Activated naive CD8-positive, alpha-beta T cell treated with anti-CD3 and anti-CD28 coated beads for 36 hours (primary cell): ENCODE results near the gene EVA1A. TPM values are rescaled to one million over a fixed set of nuclear protein-coding genes. Genes with fewer than 3 reads are reported as not detected.
"Not testable (repeated sequence)": the region's sequence is repeated elsewhere in the genome, so short reads cannot be mapped to it uniquely, and the experiment has no call there.

ENCODE experiments used
- DNase-seq: peaks from one replicate; pipeline ENCODE4 v3.0.0; 2021
- H3K27ac Mint-ChIP-seq: one replicate; pipeline ENCODE4 v1.8.0; 2022; ENCODE audit warnings: mild to moderate bottlenecking, moderate library complexity, mixed read lengths
- H3K27me3 Mint-ChIP-seq: one replicate; pipeline ENCODE4 v1.8.0; 2022; ENCODE audit warnings: mild to moderate bottlenecking, mixed read lengths
- H3K36me3 Mint-ChIP-seq: one replicate; pipeline ENCODE4 v1.8.0; 2021; ENCODE audit warnings: mild to moderate bottlenecking, mixed read lengths
- H3K4me1 Mint-ChIP-seq: one replicate; pipeline ENCODE4 v1.8.0; 2021; ENCODE audit warnings: mixed read lengths
- H3K4me3 Mint-ChIP-seq: one replicate; pipeline ENCODE4 v1.8.0; 2022; ENCODE audit warnings: mild to moderate bottlenecking, moderate library complexity, mixed read lengths
- H3K9me3 Mint-ChIP-seq: one replicate; pipeline ENCODE4 v1.8.0; 2022; ENCODE audit warnings: mixed read lengths
- total RNA-seq, 2 experiments: library from RNA; stranded (reverse); gene quantifications; one replicate each; pipeline ENCODE4 v1.2.3, GENCODE V29; 2021

Gene EVA1A
- total RNA-seq, 2 experiments from 2014 or later: 0.23 to 0.36 TPM

- Mint-ChIP-seq H3K4me1 (no peaks in the 10 kb centered on the region), H3K4me3 (no peak overlapping the region), H3K27me3 (peaks cover 10% of the 10 kb centered on the region), H3K27ac (no peak overlapping the region), H3K9me3 (peaks cover 10% of the 10 kb centered on the region), H3K36me3 (peaks cover 2% of the 10 kb centered on the region)
- DNase-seq: no peak
These were observed 54.5 kb downstream of the EVA1A start for GRCh38 chr2:75506101-75506697.

- Mint-ChIP-seq H3K36me3 (peaks cover 2% of the 10 kb centered on the region), H3K27me3 (peaks cover 10% of the 10 kb centered on the region), H3K9me3 (peaks cover 10% of the 10 kb centered on the region), H3K27ac (no peak overlapping the region), H3K4me3 (no peak overlapping the region), H3K4me1 (no peaks in the 10 kb centered on the region)
- no peak for DNase-seq
These were observed 55.7 kb downstream of the EVA1A start for GRCh38 chr2:75505012-75505411.

DNA sequence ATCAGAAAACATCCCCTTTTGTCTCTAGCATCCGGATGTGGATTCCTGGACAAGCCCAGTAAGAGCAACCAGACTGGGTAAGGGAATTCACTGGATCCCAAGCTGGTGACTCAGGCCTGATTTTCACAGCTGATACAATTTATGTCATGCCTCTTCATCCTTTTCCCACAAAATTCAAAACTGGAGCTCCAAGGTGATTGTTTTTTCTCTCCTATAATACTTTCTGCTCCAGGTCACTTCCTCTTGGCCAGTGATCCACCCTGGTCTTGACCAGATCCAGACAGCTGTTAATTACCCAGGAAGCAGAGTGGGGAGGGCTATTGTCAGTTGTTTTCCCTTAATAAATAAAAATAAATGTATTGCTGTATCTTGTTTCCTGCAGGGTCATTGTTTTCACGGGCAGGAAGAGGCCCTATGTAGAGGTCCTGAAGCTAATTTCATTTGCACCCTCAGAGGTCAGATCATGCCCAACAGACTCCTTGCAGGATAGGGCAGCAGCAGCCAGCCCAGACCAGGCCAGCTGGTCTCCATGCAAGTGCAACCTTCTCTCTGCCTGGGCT is 57.6 kb downstream of the EVA1A start:
- Mint-ChIP-seq H3K27ac (no peak overlapping the region), H3K4me3 (no peak overlapping the region), H3K27me3 (no peaks in the 10 kb centered on the region), H3K4me1 (no peaks in the 10 kb centered on the region), H3K36me3 (no peaks in the 10 kb centered on the region), H3K9me3 (peaks cover 3% of the 10 kb centered on the region)
- DNase-seq: no peak

GRCh38 chr2:75500633-75501032 is 60.1 kb downstream of the EVA1A start:
- no peak overlapping the region for H3K4me3 Mint-ChIP-seq
- H3K36me3 Mint-ChIP-seq: no peaks in the 10 kb centered on the region
- H3K4me1 Mint-ChIP-seq: no peaks in the 10 kb centered on the region
- DNase-seq: no peak
- no peaks in the 10 kb centered on the region for H3K9me3 Mint-ChIP-seq
- H3K27me3 Mint-ChIP-seq: no peaks in the 10 kb centered on the region
- H3K27ac Mint-ChIP-seq: no peak overlapping the region

DNA sequence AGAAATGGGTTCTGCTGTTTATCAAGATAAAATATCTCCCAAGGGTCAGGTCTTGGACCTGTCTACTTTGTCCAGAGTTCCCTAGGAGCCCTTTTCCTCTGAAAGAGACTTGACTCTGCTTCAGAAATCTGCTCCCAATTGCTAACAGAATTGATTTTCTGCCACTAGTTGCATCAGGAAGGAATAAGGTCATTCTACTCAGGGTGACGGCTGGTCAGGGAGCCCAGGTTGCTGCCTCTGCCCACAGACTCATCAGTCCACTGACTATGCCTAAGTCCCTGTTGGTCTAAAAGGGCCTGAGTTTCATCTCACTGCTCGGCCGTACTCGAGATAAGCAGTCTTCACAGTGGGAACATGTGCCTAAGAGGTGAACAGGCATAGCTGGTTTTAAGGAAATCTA is 61.2 kb downstream of the EVA1A start:
- Mint-ChIP-seq H3K4me3 (no peak overlapping the region), H3K9me3 (no peaks in the 10 kb centered on the region), H3K27ac (no peak overlapping the region)

DNA sequence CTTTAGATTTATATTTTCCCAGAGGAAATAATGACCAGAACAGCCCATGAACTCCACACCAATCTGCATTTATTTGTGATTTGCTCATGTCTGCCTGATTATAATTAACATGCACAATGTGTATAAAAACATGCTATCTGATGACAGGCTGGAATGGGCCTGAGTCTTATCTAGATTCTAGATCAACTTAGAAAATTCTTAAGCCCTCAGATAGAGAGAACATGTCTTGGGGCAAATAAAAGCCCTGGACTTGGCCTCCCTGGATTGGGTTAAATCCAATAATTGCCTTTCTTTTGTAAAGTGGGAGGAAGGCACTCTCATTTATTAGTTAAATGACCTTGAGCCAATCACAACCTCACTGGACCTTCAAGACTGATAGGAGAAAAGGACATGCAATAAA is 61.8 kb downstream of the EVA1A start:
- H3K4me1 Mint-ChIP-seq: no peaks in the 10 kb centered on the region
- no peak overlapping the region for H3K27ac Mint-ChIP-seq
- no peaks in the 10 kb centered on the region for H3K9me3 Mint-ChIP-seq
- H3K27me3 Mint-ChIP-seq: no peaks in the 10 kb centered on the region
- DNase-seq: no peak
- no peaks in the 10 kb centered on the region for H3K36me3 Mint-ChIP-seq
- H3K4me3 Mint-ChIP-seq: no peak overlapping the region

More for the DNA sequence above, 61.2 kb downstream of the EVA1A start:
- Mint-ChIP-seq H3K36me3 (no peaks in the 10 kb centered on the region), H3K27me3 (no peaks in the 10 kb centered on the region), H3K4me1 (no peaks in the 10 kb centered on the region)
- DNase-seq: no peak

- Mint-ChIP-seq H3K36me3 (peaks cover 2% of the 10 kb centered on the region), H3K9me3 (no peaks in the 10 kb centered on the region), H3K27me3 (no peaks in the 10 kb centered on the region), H3K4me3 (no peak overlapping the region), H3K4me1 (no peaks in the 10 kb centered on the region), H3K27ac (no peak overlapping the region)
- DNase-seq: no peak
These were observed 63.5 kb downstream of the EVA1A start for GRCh38 chr2:75497256-75497655.

DNA sequence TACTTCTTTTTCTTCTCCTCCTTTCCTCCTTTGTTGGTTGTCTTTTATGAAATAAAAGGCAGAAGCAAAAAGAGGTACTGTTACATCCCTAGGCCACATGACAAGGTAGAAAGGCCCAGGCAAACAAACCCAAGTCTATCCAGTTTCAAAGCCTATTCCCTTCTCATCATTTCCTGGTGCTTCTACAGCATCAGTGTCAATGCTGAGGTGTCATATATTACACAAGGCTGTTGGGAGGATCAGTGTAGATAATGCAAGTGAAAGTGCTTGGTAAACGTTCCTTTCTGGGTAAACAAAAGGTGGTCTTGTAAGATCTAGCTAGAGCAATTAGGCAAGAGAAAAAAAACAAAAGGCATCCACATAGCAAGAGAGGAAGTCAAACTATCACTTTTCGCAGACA is 64.9 kb downstream of the EVA1A start:
- Mint-ChIP-seq H3K4me1 (no peaks in the 10 kb centered on the region), H3K27ac (no peak overlapping the region), H3K36me3 (peaks cover 2% of the 10 kb centered on the region), H3K27me3 (no peaks in the 10 kb centered on the region), H3K9me3 (no peaks in the 10 kb centered on the region), H3K4me3 (no peak overlapping the region)
- no peak for DNase-seq

- Mint-ChIP-seq H3K9me3 (no peaks in the 10 kb centered on the region), H3K4me1 (no peaks in the 10 kb centered on the region), H3K27ac (no peak overlapping the region), H3K36me3 (peaks cover 2% of the 10 kb centered on the region), H3K27me3 (no peaks in the 10 kb centered on the region), H3K4me3 (no peak overlapping the region)
- no peak for DNase-seq
These were observed 66.5 kb downstream of the EVA1A start for GRCh38 chr2:75494137-75494769.

DNA sequence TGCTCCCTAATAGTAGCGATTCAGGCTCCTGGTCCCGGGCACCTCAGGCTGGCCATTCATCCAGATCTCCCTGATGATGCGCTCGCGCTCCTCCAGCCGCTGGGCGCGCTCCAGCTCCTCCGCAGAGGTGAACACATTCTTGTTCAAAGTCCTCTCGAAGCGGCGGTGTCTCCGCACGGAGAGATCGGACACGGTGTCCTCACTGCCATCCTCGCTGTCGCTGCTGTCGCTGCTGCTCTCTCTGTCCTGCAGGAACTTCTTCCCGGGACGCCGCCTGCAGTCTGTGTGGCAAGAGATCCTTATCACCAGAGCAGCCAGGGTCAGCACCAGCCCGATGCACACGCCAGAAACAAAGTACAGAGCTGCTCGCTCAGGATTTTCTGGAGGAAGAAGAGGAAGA is 67.5 kb downstream of the EVA1A start:
- H3K4me3 Mint-ChIP-seq: no peak overlapping the region
- no peaks in the 10 kb centered on the region for H3K9me3 Mint-ChIP-seq
- no peak overlapping the region for H3K27ac Mint-ChIP-seq
- H3K4me1 Mint-ChIP-seq: no peaks in the 10 kb centered on the region
- DNase-seq: no peak
- H3K27me3 Mint-ChIP-seq: peaks cover 5% of the 10 kb centered on the region
- H3K36me3 Mint-ChIP-seq: peaks cover 2% of the 10 kb centered on the region

DNA sequence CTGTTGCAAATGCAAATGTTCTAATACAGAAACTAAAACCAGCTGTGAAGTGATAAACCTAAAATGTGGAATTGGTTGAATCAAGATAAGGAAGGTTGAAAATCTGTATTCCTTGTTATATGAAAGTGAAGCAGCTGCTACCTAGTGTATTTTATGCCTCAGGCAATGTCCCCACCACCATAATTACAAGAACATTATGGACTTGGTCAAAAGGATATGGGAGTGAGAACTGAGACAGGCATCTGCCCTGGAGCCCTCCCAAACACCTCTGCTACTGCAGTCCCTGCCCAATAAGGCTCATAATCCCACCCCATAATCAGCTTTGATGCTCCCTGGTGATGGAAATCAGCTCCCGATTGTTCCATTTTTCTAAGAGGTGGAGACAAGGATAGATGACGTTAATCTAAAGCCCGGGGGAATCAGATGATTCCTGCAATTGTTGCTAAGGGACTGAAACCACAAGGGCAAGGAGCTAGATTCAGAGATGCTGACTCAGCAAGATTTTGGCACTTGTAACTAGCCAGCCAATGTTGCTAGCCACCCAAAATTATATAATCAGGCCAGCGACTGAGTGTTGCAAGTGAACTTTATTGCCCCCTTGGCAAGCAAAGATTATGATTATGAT is 69.5 kb downstream of the EVA1A start:
- H3K9me3 Mint-ChIP-seq: no peaks in the 10 kb centered on the region
- peaks cover 8% of the 10 kb centered on the region for H3K27me3 Mint-ChIP-seq
- H3K4me1 Mint-ChIP-seq: no peaks in the 10 kb centered on the region

DNA sequence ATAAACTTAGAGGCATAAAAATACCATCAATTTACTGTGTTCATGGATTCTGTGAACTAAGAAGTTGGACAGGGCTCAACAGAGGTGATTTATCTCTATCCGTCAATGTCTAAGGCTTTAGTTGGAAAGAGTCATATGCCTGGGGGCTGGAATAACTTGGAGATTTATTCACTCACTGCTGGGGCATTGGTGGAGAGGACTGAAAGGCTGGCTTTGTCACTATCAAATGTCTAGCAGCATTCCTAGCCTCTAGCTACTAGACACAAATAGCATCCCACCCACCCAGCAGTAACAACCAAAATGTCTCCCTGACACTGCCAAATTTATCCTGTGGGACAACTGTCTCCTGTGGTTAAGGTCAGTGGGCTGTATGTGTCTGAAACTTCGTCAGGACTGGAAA is 71.0 kb downstream of the EVA1A start:
- Mint-ChIP-seq H3K27me3 (peaks cover 15% of the 10 kb centered on the region), H3K9me3 (no peaks in the 10 kb centered on the region), H3K4me1 (no peaks in the 10 kb centered on the region), H3K27ac (no peak overlapping the region), H3K4me3 (no peak overlapping the region), H3K36me3 (peaks cover 2% of the 10 kb centered on the region)
- no peak for DNase-seq

More for the DNA sequence above, 69.5 kb downstream of the EVA1A start:
- no peak overlapping the region for H3K27ac Mint-ChIP-seq
- peaks cover 2% of the 10 kb centered on the region for H3K36me3 Mint-ChIP-seq
- DNase-seq: no peak
- no peak overlapping the region for H3K4me3 Mint-ChIP-seq

DNA sequence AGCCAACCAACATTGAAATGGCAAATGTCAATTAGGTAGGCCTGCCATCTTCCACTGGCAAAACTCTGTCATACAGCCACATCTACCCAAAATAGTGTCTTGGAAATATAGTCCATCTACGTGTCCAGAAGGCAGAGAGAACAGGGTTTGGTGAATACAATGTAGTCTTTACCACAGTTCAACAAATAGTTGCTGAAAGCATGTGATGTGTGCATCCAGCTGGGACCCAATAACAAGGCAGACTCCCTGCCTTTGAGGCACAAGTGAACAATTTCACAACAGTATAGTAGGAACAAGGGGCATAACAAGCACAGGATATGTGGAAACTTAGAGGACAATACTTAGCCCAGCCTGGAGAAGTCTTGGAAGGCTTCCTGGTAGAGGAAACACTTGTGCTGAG is 72.6 kb downstream of the EVA1A start:
- DNase-seq: no peak
- Mint-ChIP-seq H3K9me3 (no peaks in the 10 kb centered on the region), H3K27me3 (peaks cover 15% of the 10 kb centered on the region), H3K27ac (no peak overlapping the region), H3K36me3 (no peaks in the 10 kb centered on the region), H3K4me3 (no peak overlapping the region), H3K4me1 (no peaks in the 10 kb centered on the region)

DNA sequence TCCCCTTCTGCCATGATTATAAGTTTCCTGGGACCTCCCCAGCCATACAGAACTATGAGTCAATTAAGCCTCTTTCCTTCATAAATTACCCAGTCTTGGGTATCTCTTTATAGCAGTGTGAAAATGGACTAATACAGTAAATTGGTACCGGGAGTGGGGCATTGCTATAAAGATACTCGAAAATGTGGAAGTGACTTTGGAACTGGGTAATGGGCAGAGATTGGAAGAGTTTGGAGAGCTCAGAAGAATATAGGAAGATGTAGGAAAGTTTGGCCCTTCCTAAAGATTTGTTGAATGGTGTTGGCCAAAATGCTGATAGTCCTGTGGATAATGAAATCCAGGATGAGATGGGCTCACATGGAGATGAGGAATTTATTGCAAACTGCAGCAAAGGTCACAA is 74.0 kb downstream of the EVA1A start:
- H3K9me3 Mint-ChIP-seq, DNase-seq, H3K27ac Mint-ChIP-seq, H3K4me3 Mint-ChIP-seq, H3K4me1 Mint-ChIP-seq, H3K36me3 Mint-ChIP-seq: not testable (repeated sequence)
- peaks cover 15% of the 10 kb centered on the region for H3K27me3 Mint-ChIP-seq

DNA sequence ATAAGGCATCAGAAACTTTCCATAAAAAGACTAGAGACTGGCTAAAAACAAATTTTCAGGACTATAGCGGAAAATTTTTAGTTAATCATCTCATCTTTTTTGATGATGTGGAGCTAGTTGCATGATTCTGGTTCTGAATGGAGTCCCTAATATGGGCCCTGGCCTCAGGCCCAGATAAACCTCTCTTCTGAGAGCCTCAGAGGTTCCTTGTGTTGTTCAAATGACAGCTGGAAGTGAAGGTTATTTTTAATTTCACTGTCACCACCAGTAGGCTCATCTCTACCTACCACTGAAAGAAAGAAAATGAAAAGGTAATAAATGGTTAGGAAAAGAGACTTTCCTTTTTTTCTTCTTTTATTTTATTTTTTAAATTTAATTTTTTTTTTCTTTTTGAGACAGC is 75.9 kb downstream of the EVA1A start:
- Mint-ChIP-seq H3K4me3 (no peak overlapping the region), H3K9me3 (no peaks in the 10 kb centered on the region), H3K27ac (no peak overlapping the region), H3K4me1 (no peaks in the 10 kb centered on the region), H3K27me3 (peaks cover 20% of the 10 kb centered on the region), H3K36me3 (no peaks in the 10 kb centered on the region)
- no peak for DNase-seq

GRCh38 chr2:75483878-75484277 is 76.9 kb downstream of the EVA1A start:
- Mint-ChIP-seq H3K4me1 (no peaks in the 10 kb centered on the region), H3K36me3 (no peaks in the 10 kb centered on the region), H3K9me3 (no peaks in the 10 kb centered on the region), H3K27ac (no peak overlapping the region), H3K27me3 (peaks cover 20% of the 10 kb centered on the region), H3K4me3 (no peak overlapping the region)
- no peak for DNase-seq
